Endothelial cell of umbilical vein (primary cell): ENCODE measurements around the gene ADH1C. TPM values are rescaled to one million over a fixed set of nuclear protein-coding genes. Genes with fewer than 3 reads are reported as not detected.

Experiments used
- BruUV-seq: library from RNA; stranded (reverse); fragments of 400-500 nt; replicated peaks from 2 replicates; lab custom pipeline; 2021; lab: Mats Ljungman, UMichigan
- CTCF ChIA-PET: fragments of 300-600, 350-600 bp; sonication (Branson Sonifier 250); formaldehyde crosslinking; loops from one replicate; lab custom pipeline; 2021; ENCODE audit warnings: antibody characterized with exemption, inconsistent platforms; lab: Charles Lee
- POLR2A ChIA-PET: fragments of 300-600, 350-600 bp; sonication (Branson Sonifier 250); formaldehyde crosslinking; loops from one replicate; lab custom pipeline; 2021; ENCODE audit warnings: antibody characterized with exemption, inconsistent platforms; lab: Charles Lee
- DNase-seq: peaks from one replicate; pipeline ENCODE4 v3.0.0-alpha.2; 2011; ENCODE audit warnings: low read depth, low spot score
- FAIRE-seq: peaks from 2 replicates; lab custom pipeline; 2011; peaks lifted over from hg19 to GRCh38; lab: Jason Lieb, UNC
- H2AFZ ChIP-seq: 2 replicates; pipeline ENCODE4 v1.6.0; 2012; ENCODE audit warnings: low read depth, low read length, control low read depth, inconsistent platforms
- H3K27ac ChIP-seq: 2 replicates; pipeline ENCODE4 v1.5.1; 2011; ENCODE audit warnings: low read depth, mild to moderate bottlenecking, control low read depth, low read length, moderate library complexity; ENCODE audit not compliant: insufficient read depth
- H3K27me3 ChIP-seq, 2 experiments: 2 replicates each; pipeline versions ENCODE4 v1.6.0 to v1.6.1; 2011; ENCODE audit warnings: low read length in 2 of 2, mixed read lengths in 1 of 2; ENCODE audit not compliant: control insufficient read depth in 2 of 2, insufficient read depth in 2 of 2
- H3K36me3 ChIP-seq, 2 experiments: 2 replicates in 1 of 2; 3 replicates in 1 of 2; pipeline ENCODE4 v1.5.1; 2011; ENCODE audit warnings: low read length in 2 of 2, mild to moderate bottlenecking in 1 of 2, moderate library complexity in 1 of 2; ENCODE audit not compliant: control insufficient read depth in 2 of 2, insufficient read depth in 2 of 2; ENCODE audit errors: extremely low read depth in 1 of 2
- H3K4me1 ChIP-seq: 3 replicates; pipeline ENCODE4 v1.5.1; 2011; ENCODE audit warnings: mild to moderate bottlenecking, low read length; ENCODE audit not compliant: control insufficient read depth, insufficient read depth; ENCODE audit errors: extremely low read depth
- H3K4me2 ChIP-seq: 2 replicates; pipeline ENCODE4 v1.6.1; 2011; ENCODE audit warnings: low read length, control low read depth, mixed read lengths; ENCODE audit not compliant: insufficient read depth
- H3K4me3 ChIP-seq, 3 experiments: fragments of 200-600 bp in 1 of 3; sonication (generic), shearing (Covaris generic) in 1 of 3; replicated peaks in 1 of 3; 2 replicates each; pipeline ENCODE4 v1.5.1; 2011 to 2016; ENCODE audit warnings: control low read depth in 3 of 3, low read length in 3 of 3, mild to moderate bottlenecking in 2 of 3, inconsistent platforms in 1 of 3, low read depth in 1 of 3, moderate library complexity in 1 of 3; ENCODE audit not compliant: insufficient read depth in 1 of 3
- H3K79me2 ChIP-seq: 2 replicates; pipeline ENCODE4 v1.6.0; 2012; ENCODE audit warnings: low read length, inconsistent platforms; ENCODE audit not compliant: control insufficient read depth, insufficient read depth
- H3K9ac ChIP-seq: replicated peaks from 2 replicates; pipeline ENCODE3; 2011; ENCODE audit warnings: low read length, control low read depth; ENCODE audit not compliant: insufficient read depth; ENCODE audit errors: extremely low read depth
- H3K9me1 ChIP-seq: replicated peaks from 3 replicates; pipeline ENCODE4 v1.6.0; 2011; ENCODE audit warnings: mild to moderate bottlenecking, low read length; ENCODE audit not compliant: control insufficient read depth, insufficient read depth; ENCODE audit errors: extremely low read depth
- H3K9me3 ChIP-seq: replicated peaks from 2 replicates; pipeline ENCODE4 v1.5.1; 2012; ENCODE audit warnings: low read length, inconsistent platforms; ENCODE audit not compliant: control insufficient read depth, insufficient read depth
- H4K20me1 ChIP-seq: replicated peaks from 2 replicates; pipeline ENCODE3; 2011; ENCODE audit warnings: mild to moderate bottlenecking, low read length; ENCODE audit not compliant: control insufficient read depth, insufficient read depth; ENCODE audit errors: extremely low read depth
- EZH2 ChIP-seq: IDR thresholded peaks from 2 replicates; pipeline ENCODE4 v1.6.1; 2012; ENCODE audit warnings: borderline replicate concordance, low read depth, mild to moderate bottlenecking, moderate library complexity, low read length, inconsistent platforms; ENCODE audit not compliant: severe bottlenecking
- FOS ChIP-seq: IDR thresholded peaks from 2 replicates; pipeline ENCODE4 v1.6.1; 2011; ENCODE audit warnings: mild to moderate bottlenecking, low read length, moderate library complexity, borderline replicate concordance; ENCODE audit not compliant: insufficient read depth
- POLR2A ChIP-seq: IDR thresholded peaks from 2 replicates; pipeline ENCODE4 v1.6.1; 2012; ENCODE audit warnings: low read depth, mild to moderate bottlenecking, control low read depth, low read length
- dilution Hi-C: fragments of 300-500 bp; cut with MboI; formaldehyde crosslinking; loops from one replicate; pipeline ENCODE4 v1.15.0; 2019; ENCODE audit warnings: low sequenced_read_pairs; ENCODE audit not compliant: extremely low pct_ligation_motif_present
- intact Hi-C: fragments of 100-400 bp; cut with micrococcal nuclease; formaldehyde crosslinking; loops from one replicate; pipeline ENCODE4 v1.10.0; 2022
- polyA plus RNA-seq, 4 experiments: library from polyadenylated mRNA; depleted of rRNA in 3 of 4; stranded (reverse) in 3 of 4; unstranded in 1 of 4; fragments of >200 nt; gene quantifications; 2 replicates each; pipeline versions ENCODE4 v1.2.1 to v1.2.3, GENCODE V29; 2011 to 2012; ENCODE audit warnings: missing spikeins in 1 of 4
- total RNA-seq: library from RNA; stranded (reverse); gene quantifications from 2 replicates; pipeline ENCODE4 v1.2.3, GENCODE V29; 2021
- TF ChIP-seq, protein P1 (sequence below), 2 donors: IDR thresholded peaks; 1 replicate in 1 of 2; 2 replicates in 1 of 2; pipeline ENCODE4 v1.5.1; 2011; ENCODE audit warnings: low read length in 2 of 2, mild to moderate bottlenecking in 2 of 2, moderate library complexity in 2 of 2, control low read depth in 1 of 2, inconsistent platforms in 1 of 2, low read depth in 1 of 2; ENCODE audit not compliant: insufficient read depth in 1 of 2; ENCODE audit errors: extremely low read depth in 1 of 2
- TF ChIP-seq, protein P2 (sequence below): IDR thresholded peaks from 2 replicates; pipeline ENCODE4 v1.6.1; 2011; ENCODE audit not compliant: insufficient read depth, insufficient read length

ADH1C gene
- total and polyA plus RNA-seq, 2 donors (not counting 3 experiments of a cell fraction or from before 2014, with no cell fraction given): not detected

DNA sequence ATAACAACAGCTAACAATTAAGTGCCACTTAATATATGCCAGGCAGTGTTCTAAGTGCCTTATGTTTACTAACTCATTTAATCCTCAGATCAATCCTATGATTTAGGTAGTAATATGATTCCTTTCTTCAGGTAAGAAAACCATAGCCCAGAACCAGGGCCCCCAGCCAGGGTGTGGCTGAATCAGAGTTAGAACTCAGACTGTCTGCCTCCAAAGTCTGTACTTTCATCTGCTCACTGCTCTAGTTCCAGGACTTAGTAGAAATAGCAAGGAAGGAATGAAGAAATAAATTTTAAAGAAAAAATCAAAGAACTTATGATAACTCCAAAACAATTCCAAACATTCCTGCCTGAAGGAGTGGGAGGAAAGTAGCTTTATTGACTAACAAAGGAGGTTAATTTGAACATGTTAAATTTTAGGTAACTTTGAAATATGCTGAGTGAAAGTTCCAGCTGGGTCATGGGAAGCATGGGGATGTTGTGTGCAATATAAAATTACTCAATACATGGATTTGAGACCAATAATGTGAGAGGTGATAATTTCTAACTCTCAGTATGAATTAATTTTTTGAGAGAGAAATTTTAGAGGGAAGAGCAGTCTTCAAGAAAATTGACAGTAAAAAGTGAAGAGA lies 8.8 kb upstream of the ADH1C start:
- Histone ChIP-seq H4K20me1 (no peaks in the 10 kb centered on the region), H2AFZ (no peak overlapping the region), H3K9me3 (no peaks in the 10 kb centered on the region), H3K79me2 (no peaks in the 10 kb centered on the region), H3K36me3 (no peaks in the 10 kb centered on the region), H3K4me2 (no peak overlapping the region), H3K4me1 (no peaks in the 10 kb centered on the region), H3K4me3 (no peak overlapping the region), H3K27ac (no peak overlapping the region), H3K27me3 (no peaks in the 10 kb centered on the region), H3K9ac (no peak overlapping the region), H3K9me1 (no peaks in the 10 kb centered on the region)
- ChIA-PET POLR2A (no interaction called here), CTCF (no interaction called here)
- FAIRE-seq: no peak
- intact Hi-C loops: no loop called here
- dilution Hi-C loops: no loop called here
- DNase-seq: no peak
- TF ChIP-seq EZH2 (no peak), FOS (no peak), POLR2A (no peak)
- TF ChIP-seq, protein P1, sequence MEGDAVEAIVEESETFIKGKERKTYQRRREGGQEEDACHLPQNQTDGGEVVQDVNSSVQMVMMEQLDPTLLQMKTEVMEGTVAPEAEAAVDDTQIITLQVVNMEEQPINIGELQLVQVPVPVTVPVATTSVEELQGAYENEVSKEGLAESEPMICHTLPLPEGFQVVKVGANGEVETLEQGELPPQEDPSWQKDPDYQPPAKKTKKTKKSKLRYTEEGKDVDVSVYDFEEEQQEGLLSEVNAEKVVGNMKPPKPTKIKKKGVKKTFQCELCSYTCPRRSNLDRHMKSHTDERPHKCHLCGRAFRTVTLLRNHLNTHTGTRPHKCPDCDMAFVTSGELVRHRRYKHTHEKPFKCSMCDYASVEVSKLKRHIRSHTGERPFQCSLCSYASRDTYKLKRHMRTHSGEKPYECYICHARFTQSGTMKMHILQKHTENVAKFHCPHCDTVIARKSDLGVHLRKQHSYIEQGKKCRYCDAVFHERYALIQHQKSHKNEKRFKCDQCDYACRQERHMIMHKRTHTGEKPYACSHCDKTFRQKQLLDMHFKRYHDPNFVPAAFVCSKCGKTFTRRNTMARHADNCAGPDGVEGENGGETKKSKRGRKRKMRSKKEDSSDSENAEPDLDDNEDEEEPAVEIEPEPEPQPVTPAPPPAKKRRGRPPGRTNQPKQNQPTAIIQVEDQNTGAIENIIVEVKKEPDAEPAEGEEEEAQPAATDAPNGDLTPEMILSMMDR (IDR thresholded peaks at IDR 0.05; ENCODE audit: extremely low read depth in 1 of 2, insufficient read depth in 1 of 2, low read depth in 1 of 2, low read length in 2 of 2): no peak
- TF ChIP-seq, protein P2, sequence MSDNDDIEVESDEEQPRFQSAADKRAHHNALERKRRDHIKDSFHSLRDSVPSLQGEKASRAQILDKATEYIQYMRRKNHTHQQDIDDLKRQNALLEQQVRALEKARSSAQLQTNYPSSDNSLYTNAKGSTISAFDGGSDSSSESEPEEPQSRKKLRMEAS: no peak
- no TSS peak for BruUV-seq
